HG02852 (cell line): ENCODE measurements around the gene MYO1C.
"Not testable (repeated sequence)": the region's sequence is repeated elsewhere in the genome, so short reads cannot be mapped to it uniquely, and the experiment has no call there.

ENCODE experiments used
- ATAC-seq: cut with Tn5 transposase; IDR thresholded peaks from one replicate; pipeline ENCODE4 v1.9.1; 2021; ENCODE audit warnings: mild to moderate bottlenecking, moderate library complexity; ENCODE audit not compliant: unreplicated experiment

The MYO1C gene

GRCh38 chr17:1467258-1467657, 25.2 kb downstream of the MYO1C start:
- no peak for ATAC-seq

GRCh38 chr17:1464186-1464585, 28.3 kb downstream of the MYO1C start:
- ATAC-seq: no peak

- no peak for ATAC-seq
These were observed 30.0 kb downstream of the MYO1C start for GRCh38 chr17:1462164-1463112.

GRCh38 chr17:1461198-1461944, 31.1 kb downstream of the MYO1C start:
- ATAC-seq: no peak

- no peak for ATAC-seq
These were observed 32.3 kb downstream of the MYO1C start for GRCh38 chr17:1460233-1460632.

GRCh38 chr17:1455797-1456599, 36.5 kb downstream of the MYO1C start, which contains the start of gene CRK:
Gene CRK (minus strand): TSS chr17:1456232. CDS start chr17:1456117, 115 bp downstream.
- peak; percentile 73 for ATAC-seq

GRCh38 chr17:1455291-1455796, 37.1 kb downstream of the MYO1C start:
- peak; percentile 30 for ATAC-seq

GRCh38 chr17:1454541-1454940, 37.9 kb downstream of the MYO1C start:
- ATAC-seq: no peak

- ATAC-seq: not testable (repeated sequence)
These were observed 38.8 kb downstream of the MYO1C start for GRCh38 chr17:1453694-1454093.

- ATAC-seq: no peak
These were observed 39.6 kb downstream of the MYO1C start for GRCh38 chr17:1452836-1453235.

GRCh38 chr17:1450261-1450660, 42.2 kb downstream of the MYO1C start:
- not testable (repeated sequence) for ATAC-seq

- ATAC-seq: no peak
These were observed 43.0 kb downstream of the MYO1C start for GRCh38 chr17:1449412-1449967.

GRCh38 chr17:1447052-1447451, 45.4 kb downstream of the MYO1C start:
- no peak for ATAC-seq

GRCh38 chr17:1446201-1446600, 46.3 kb downstream of the MYO1C start:
- no peak for ATAC-seq

GRCh38 chr17:1445695-1446094, 46.8 kb downstream of the MYO1C start:
- not testable (repeated sequence) for ATAC-seq

- not testable (repeated sequence) for ATAC-seq
These were observed 49.8 kb downstream of the MYO1C start for GRCh38 chr17:1442721-1443120.

GRCh38 chr17:1442187-1442586, 50.3 kb downstream of the MYO1C start:
- ATAC-seq: no peak

GRCh38 chr17:1440921-1441320, 51.6 kb downstream of the MYO1C start:
- ATAC-seq: no peak

- ATAC-seq: no peak
These were observed 53.8 kb downstream of the MYO1C start for GRCh38 chr17:1438593-1439083.

GRCh38 chr17:1435326-1435725, 57.2 kb downstream of the MYO1C start:
- ATAC-seq: no peak
